Tibial artery (tissue), 4 donors: ENCODE measurements around the gene SSR4.
A peak's percentile ranks its signal among the peaks of the same experiment; 100 is the strongest.

Experiments
- DNase-seq, 2 donors: peaks; one replicate each; pipeline ENCODE4 v3.0.0-alpha.2; 2019
- H3K27ac ChIP-seq, 2 donors: fragments of 200-600 bp; sonication (generic) in 1 of 2; 1 replicate in 1 of 2; 2 replicates in 1 of 2; pipeline ENCODE4 v1.5.1; 2018 to 2019; ENCODE audit warnings: mild to moderate bottlenecking in 1 of 2
- H3K27me3 ChIP-seq, 2 donors: fragments of 200-600 bp; sonication (generic) in 1 of 2; one replicate each; pipeline versions ENCODE4 v1.5.1 to v1.6.0; 2016 to 2019
- H3K36me3 ChIP-seq, 3 donors: fragments of 200-600 bp; sonication (generic) in 2 of 3; one replicate each; pipeline ENCODE4 v1.5.1; 2016 to 2019; ENCODE audit warnings: mild to moderate bottlenecking in 2 of 3
- H3K4me1 ChIP-seq, 4 donors: fragments of 200-600 bp; sonication (generic) in 2 of 4; 1 replicate in 3 of 4; 2 replicates in 1 of 4; pipeline ENCODE4 v1.5.1; 2016 to 2019
- H3K4me3 ChIP-seq, 2 donors: fragments of 200-600 bp; sonication (generic) in 1 of 2; 1 replicate in 1 of 2; 2 replicates in 1 of 2; pipeline ENCODE4 v1.5.1; 2018 to 2019; ENCODE audit warnings: mild to moderate bottlenecking in 2 of 2
- H3K9me3 ChIP-seq, 3 donors: fragments of 200-600 bp; sonication (generic) in 1 of 3; one replicate each; pipeline ENCODE4 v1.5.1; 2016 to 2019
- CTCF ChIP-seq, 2 experiments: fragments of 200-600 bp in 1 of 2; fragments of 450-650 bp in 1 of 2; IDR thresholded peaks; one replicate each; pipeline ENCODE4 v1.5.1; 2017 to 2019; ENCODE audit warnings: antibody characterized with exemption in 2 of 2, mild to moderate bottlenecking in 1 of 2, moderate library complexity in 1 of 2
- intact Hi-C: fragments of 100-400 bp; cut with DNase I; formaldehyde crosslinking; loops from one replicate; pipeline ENCODE4 v1.15.0; 2023; ENCODE audit warnings: low total_unique reads

The SSR4 gene

GRCh38 chrX:153782313-153782712, 12.2 kb upstream of the SSR4 start:
- H3K27me3 ChIP-seq = no peaks in the 10 kb centered on the region
- peak overlapping the region; percentile 78 to 81 for H3K27ac ChIP-seq
- TF ChIP-seq CTCF (IDR thresholded peaks at IDR 0.05) = no peak
- peaks cover 0 to 32% (median 26%) of the 10 kb centered on the region in 3 donors for H3K36me3 ChIP-seq
- no peak overlapping the region for H3K4me3 ChIP-seq
- peaks cover 0 to 24% (median 14%) of the 10 kb centered on the region in 4 donors for H3K4me1 ChIP-seq
- no peak for DNase-seq
- intact Hi-C loops = no loop called here
- H3K9me3 ChIP-seq = no peaks in the 10 kb centered on the region

GRCh38 chrX:153782871-153783270, 11.6 kb upstream of the SSR4 start:
- Histone ChIP-seq H3K4me3 (no peak overlapping the region), H3K27ac (no peak overlapping the region), H3K36me3 (peaks cover 0 to 37% (median 32%) of the 10 kb centered on the region in 3 donors), H3K9me3 (no peaks in the 10 kb centered on the region), H3K27me3 (no peaks in the 10 kb centered on the region), H3K4me1 (peaks cover 0 to 24% (median 14%) of the 10 kb centered on the region in 4 donors)
- no peak for DNase-seq
- intact Hi-C loops = no loop called here
- TF ChIP-seq CTCF (IDR thresholded peaks at IDR 0.05) = no peak

GRCh38 chrX:153783378-153784013, 11.0 kb upstream of the SSR4 start:
- Histone ChIP-seq H3K4me1 (peaks cover 0 to 24% (median 14%) of the 10 kb centered on the region in 4 donors), H3K27me3 (no peaks in the 10 kb centered on the region), H3K36me3 (peaks cover 0 to 44% (median 33%) of the 10 kb centered on the region in 3 donors), H3K9me3 (no peaks in the 10 kb centered on the region), H3K27ac (no peak overlapping the region), H3K4me3 (no peak overlapping the region)
- no peak for TF ChIP-seq CTCF (IDR thresholded peaks at IDR 0.05)
- intact Hi-C loops = no loop called here
- no peak for DNase-seq

- Histone ChIP-seq H3K4me3 (no peak overlapping the region), H3K9me3 (no peaks in the 10 kb centered on the region), H3K27ac (no peak overlapping the region), H3K27me3 (no peaks in the 10 kb centered on the region), H3K4me1 (peaks cover 0 to 24% (median 14%) of the 10 kb centered on the region in 4 donors), H3K36me3 (peaks cover 0 to 52% (median 37%) of the 10 kb centered on the region in 3 donors)
- DNase-seq = no peak
- intact Hi-C loops = no loop called here
- no peak for TF ChIP-seq CTCF (IDR thresholded peaks at IDR 0.05)
Observed at GRCh38 chrX:153784325-153784967, 10.0 kb upstream of the SSR4 start.

GRCh38 chrX:153786669-153787068, 7.8 kb upstream of the SSR4 start:
- TF ChIP-seq CTCF (IDR thresholded peaks at IDR 0.05) = no peak
- intact Hi-C loops = no loop called here
- Histone ChIP-seq H3K4me3 (no peak overlapping the region), H3K36me3 (peaks cover 0 to 63% (median 43%) of the 10 kb centered on the region in 3 donors), H3K4me1 (peaks cover 0 to 9% (median 4%) of the 10 kb centered on the region in 4 donors), H3K27me3 (no peaks in the 10 kb centered on the region), H3K9me3 (no peaks in the 10 kb centered on the region), H3K27ac (no peak overlapping the region)
- no peak for DNase-seq
